ENCODE data around the gene CHAF1B.

Gene CHAF1B

GRCh38 chr21:36465478-36465877, 80.3 kb downstream of the CHAF1B start:
- no peak for DNase-seq

GRCh38 chr21:36466061-36466511, 80.9 kb downstream of the CHAF1B start:
- no peak for DNase-seq

All from NCI-H524 (cell line).